ENCODE measurements around the gene SENP2.
A peak's percentile ranks its signal among the peaks of the same experiment; 100 is the strongest.
"Not testable (repeated sequence)": the region's sequence is repeated elsewhere in the genome, so short reads cannot be mapped to it uniquely, and the experiment has no call there.

Gene SENP2

GRCh38 chr3:185585859-185586685, at the start of gene SENP2:
TSS of gene SENP2 (plus strand) at chr3:185586295. CDS start at chr3:185586414, 119 bp downstream.
- peak; percentile 96 for DNase-seq

- no peak for DNase-seq
Observed at GRCh38 chr3:185537369-185537970, 48.6 kb upstream of the SENP2 start.

- DNase-seq: no peak
Observed at GRCh38 chr3:185539934-185540333, 46.2 kb upstream of the SENP2 start.

GRCh38 chr3:185540695-185541094, 45.4 kb upstream of the SENP2 start:
- DNase-seq: no peak

GRCh38 chr3:185549122-185549521, 37.0 kb upstream of the SENP2 start:
- no peak for DNase-seq

GRCh38 chr3:185549651-185550111, 36.4 kb upstream of the SENP2 start:
- DNase-seq: no peak

- no peak for DNase-seq
Observed at GRCh38 chr3:185552358-185552877, 33.7 kb upstream of the SENP2 start, which contains the start of gene LIPH. TSS of gene LIPH (minus strand) at chr3:185552588. CDS start at chr3:185552471, 117 bp downstream.

- no peak for DNase-seq
Observed at GRCh38 chr3:185555101-185555501, 31.0 kb upstream of the SENP2 start.

GRCh38 chr3:185555860-185556347, 30.2 kb upstream of the SENP2 start:
- DNase-seq: no peak

GRCh38 chr3:185556640-185557039, 29.5 kb upstream of the SENP2 start:
- DNase-seq: not testable (repeated sequence)

GRCh38 chr3:185558395-185558794, 27.7 kb upstream of the SENP2 start:
- DNase-seq: no peak

GRCh38 chr3:185559706-185560090, 26.4 kb upstream of the SENP2 start:
- no peak for DNase-seq

- no peak for DNase-seq
Observed at GRCh38 chr3:185560676-185561075, 25.4 kb upstream of the SENP2 start.

GRCh38 chr3:185561374-185561943, 24.6 kb upstream of the SENP2 start:
- no peak for DNase-seq

- DNase-seq: no peak
Observed at GRCh38 chr3:185561958-185562357, 24.1 kb upstream of the SENP2 start.

- DNase-seq: no peak
Observed at GRCh38 chr3:185572183-185572582, 13.9 kb upstream of the SENP2 start.

GRCh38 chr3:185575108-185575869, 10.8 kb upstream of the SENP2 start:
- peak; percentile 12 for DNase-seq

- DNase-seq: no peak
Observed at GRCh38 chr3:185582236-185582635, 3.9 kb upstream of the SENP2 start.

GRCh38 chr3:185582871-185583270, 3.2 kb upstream of the SENP2 start:
- no peak for DNase-seq

GRCh38 chr3:185583925-185584324, 2.2 kb upstream of the SENP2 start:
- no peak for DNase-seq

GRCh38 chr3:185584686-185585085, 1.4 kb upstream of the SENP2 start:
- no peak for DNase-seq

GRCh38 chr3:185585518-185585858, 607 bp upstream of the SENP2 start:
- DNase-seq: no peak

GRCh38 chr3:185586686-185587039, 568 bp downstream of the SENP2 start:
- DNase-seq: peak; percentile 23

Measured in NCI-H510A (cell line).